SU-DHL-6 (cell line): ENCODE results near the gene ZBED5.

Source experiments
- H2AFZ ChIP-seq: fragments of 200-600 bp; sonication (generic); 2 replicates; pipeline ENCODE4 v1.6.1; 2014; ENCODE audit warnings: low read depth, mild to moderate bottlenecking, moderate library complexity, mixed read lengths, antibody characterized with exemption, low read length; ENCODE audit not compliant: severe bottlenecking
- H3F3A ChIP-seq: fragments of 200-600 bp; shearing (Covaris generic); 2 replicates; pipeline ENCODE4 v1.6.0; 2016; ENCODE audit warnings: antibody characterized with exemption, mild to moderate bottlenecking; ENCODE audit not compliant: insufficient read depth
- H3K27ac ChIP-seq: fragments of 200-600 bp; sonication (generic); 2 replicates; pipeline ENCODE4 v1.5.1; 2016; ENCODE audit warnings: low read depth, mild to moderate bottlenecking, low read length, moderate library complexity, mixed read lengths
- H3K27me3 ChIP-seq: fragments of 200-600 bp; sonication (generic), shearing (Covaris generic); 2 replicates; pipeline ENCODE4 v1.6.0; 2014; ENCODE audit warnings: mild to moderate bottlenecking, low read length
- H3K36me3 ChIP-seq: fragments of 200-600 bp; sonication (generic); 2 replicates; pipeline ENCODE4 v1.6.1; 2014; ENCODE audit warnings: mild to moderate bottlenecking, low read length, mixed read lengths
- H3K4me2 ChIP-seq: fragments of 300-600, 200-600 bp; shearing (Covaris generic), sonication (generic); 2 replicates; pipeline ENCODE4 v1.6.0; 2014; ENCODE audit warnings: low read length, low read depth, mild to moderate bottlenecking; ENCODE audit not compliant: poor library complexity, severe bottlenecking
- H3K4me3 ChIP-seq: fragments of 200-600 bp; sonication (generic); 2 replicates; pipeline ENCODE4 v1.5.1; 2014; ENCODE audit warnings: antibody characterized with exemption, low read length, mild to moderate bottlenecking, mixed read lengths; ENCODE audit not compliant: insufficient read depth, poor library complexity, severe bottlenecking
- H3K79me2 ChIP-seq: fragments of 200-600 bp; sonication (generic); 2 replicates; pipeline ENCODE4 v1.6.1; 2014; ENCODE audit warnings: mild to moderate bottlenecking, low read length, moderate library complexity; ENCODE audit not compliant: insufficient read depth
- H3K9ac ChIP-seq: fragments of 200-600 bp; sonication (generic); 2 replicates; pipeline ENCODE4 v1.7.0; 2014; ENCODE audit warnings: mild to moderate bottlenecking, low read length
- H3K9me2 ChIP-seq: fragments of 200-600 bp; sonication (generic); replicated peaks from 2 replicates; pipeline ENCODE4 v1.6.1; 2014; ENCODE audit warnings: low read length; ENCODE audit not compliant: insufficient read depth
- H3K9me3 ChIP-seq: fragments of 200-600 bp; sonication (generic); 2 replicates; pipeline ENCODE4 v1.6.1; 2014; ENCODE audit warnings: low read length, mixed read lengths; ENCODE audit not compliant: insufficient read depth
- H4K20me1 ChIP-seq: fragments of 200-600 bp; sonication (generic); 2 replicates; pipeline ENCODE4 v1.6.1; 2014; ENCODE audit warnings: low read depth, mild to moderate bottlenecking, antibody characterized with exemption, low read length, moderate library complexity, mixed read lengths
- EZH2phosphoT487 ChIP-seq: fragments of 200-600 bp; sonication (generic), shearing (Covaris generic); conservative IDR thresholded peaks from 2 replicates; pipeline ENCODE4 v1.6.1; 2018; ENCODE audit warnings: mild to moderate bottlenecking, antibody characterized with exemption, low read length, moderate library complexity, mixed read lengths
- TF ChIP-seq, protein P1 (sequence below): fragments of 200-600 bp; sonication (generic); IDR thresholded peaks from one replicate; pipeline ENCODE4 v1.5.1; 2017; ENCODE audit warnings: antibody characterized with exemption, mild to moderate bottlenecking, low read length, moderate library complexity; ENCODE audit not compliant: insufficient read depth, poor library complexity, severe bottlenecking

The ZBED5 gene

DNA sequence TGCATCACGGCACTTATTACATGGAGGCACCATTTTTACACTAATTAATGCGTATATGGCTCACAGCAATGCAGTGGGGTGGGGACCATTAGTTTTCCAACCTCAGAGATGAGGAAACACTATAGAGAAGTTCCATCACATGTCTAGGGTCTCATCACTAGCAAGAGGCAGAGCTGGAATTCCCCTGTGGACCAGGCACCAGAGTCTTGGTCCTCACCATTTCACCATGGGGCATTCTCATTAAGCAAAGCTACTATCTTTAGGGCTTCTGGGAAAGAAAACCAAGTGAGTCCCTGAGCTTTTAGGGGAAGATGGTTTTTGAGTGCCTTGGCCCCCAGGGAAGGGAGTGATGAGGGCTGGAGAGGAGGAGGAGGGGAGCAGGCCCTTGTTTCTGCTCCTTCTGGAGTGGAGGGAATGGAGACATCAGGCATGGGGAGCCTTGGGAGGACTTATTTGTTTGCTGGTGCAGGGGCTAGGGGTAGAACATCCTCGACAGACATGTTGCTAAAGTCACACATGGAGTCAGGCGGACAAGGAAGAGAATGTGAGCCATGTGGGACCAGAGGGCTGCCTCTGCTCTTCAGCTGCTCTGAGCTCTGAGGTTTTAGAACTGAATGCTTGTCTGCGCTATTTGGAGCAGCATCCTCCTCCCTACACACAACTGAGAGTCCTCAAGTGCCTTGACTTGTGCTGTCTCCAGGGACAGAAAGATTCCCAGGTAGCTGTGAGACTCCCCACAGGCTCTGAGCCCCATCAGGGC is 40.3 kb upstream of the ZBED5 start:
- no peaks in the 10 kb centered on the region for H3K9me3 ChIP-seq
- no peaks in the 10 kb centered on the region for H3K27me3 ChIP-seq
- H3K4me2 ChIP-seq, result no peak overlapping the region
- no peak overlapping the region for H3K4me3 ChIP-seq
- no peaks in the 10 kb centered on the region for H3F3A ChIP-seq
- H2AFZ ChIP-seq, result no peak overlapping the region
- H3K79me2 ChIP-seq, result no peaks in the 10 kb centered on the region
- no peak overlapping the region for H3K27ac ChIP-seq
- H3K36me3 ChIP-seq, result no peaks in the 10 kb centered on the region
- no peak overlapping the region for H3K9ac ChIP-seq
- TF ChIP-seq, protein P1, sequence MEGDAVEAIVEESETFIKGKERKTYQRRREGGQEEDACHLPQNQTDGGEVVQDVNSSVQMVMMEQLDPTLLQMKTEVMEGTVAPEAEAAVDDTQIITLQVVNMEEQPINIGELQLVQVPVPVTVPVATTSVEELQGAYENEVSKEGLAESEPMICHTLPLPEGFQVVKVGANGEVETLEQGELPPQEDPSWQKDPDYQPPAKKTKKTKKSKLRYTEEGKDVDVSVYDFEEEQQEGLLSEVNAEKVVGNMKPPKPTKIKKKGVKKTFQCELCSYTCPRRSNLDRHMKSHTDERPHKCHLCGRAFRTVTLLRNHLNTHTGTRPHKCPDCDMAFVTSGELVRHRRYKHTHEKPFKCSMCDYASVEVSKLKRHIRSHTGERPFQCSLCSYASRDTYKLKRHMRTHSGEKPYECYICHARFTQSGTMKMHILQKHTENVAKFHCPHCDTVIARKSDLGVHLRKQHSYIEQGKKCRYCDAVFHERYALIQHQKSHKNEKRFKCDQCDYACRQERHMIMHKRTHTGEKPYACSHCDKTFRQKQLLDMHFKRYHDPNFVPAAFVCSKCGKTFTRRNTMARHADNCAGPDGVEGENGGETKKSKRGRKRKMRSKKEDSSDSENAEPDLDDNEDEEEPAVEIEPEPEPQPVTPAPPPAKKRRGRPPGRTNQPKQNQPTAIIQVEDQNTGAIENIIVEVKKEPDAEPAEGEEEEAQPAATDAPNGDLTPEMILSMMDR, result no peak
- no peak for TF ChIP-seq EZH2phosphoT487
- H3K9me2 ChIP-seq, result no peaks in the 10 kb centered on the region
- no peaks in the 10 kb centered on the region for H4K20me1 ChIP-seq

- TF ChIP-seq EZH2phosphoT487, result no peak
- TF ChIP-seq, protein P1, result no peak
- H3K79me2 ChIP-seq, result no peaks in the 10 kb centered on the region
- H3K27me3 ChIP-seq, result no peaks in the 10 kb centered on the region
- no peak overlapping the region for H2AFZ ChIP-seq
- H3K9me3 ChIP-seq, result no peaks in the 10 kb centered on the region
- H3K27ac ChIP-seq, result no peak overlapping the region
- H3K4me3 ChIP-seq, result no peak overlapping the region
- no peaks in the 10 kb centered on the region for H3K9me2 ChIP-seq
- H4K20me1 ChIP-seq, result no peaks in the 10 kb centered on the region
- no peak overlapping the region for H3K4me2 ChIP-seq
- no peak overlapping the region for H3K9ac ChIP-seq
- H3K36me3 ChIP-seq, result no peaks in the 10 kb centered on the region
- no peaks in the 10 kb centered on the region for H3F3A ChIP-seq
These were observed 39.3 kb upstream of the ZBED5 start for GRCh38 chr11:10897150-10897549.

DNA sequence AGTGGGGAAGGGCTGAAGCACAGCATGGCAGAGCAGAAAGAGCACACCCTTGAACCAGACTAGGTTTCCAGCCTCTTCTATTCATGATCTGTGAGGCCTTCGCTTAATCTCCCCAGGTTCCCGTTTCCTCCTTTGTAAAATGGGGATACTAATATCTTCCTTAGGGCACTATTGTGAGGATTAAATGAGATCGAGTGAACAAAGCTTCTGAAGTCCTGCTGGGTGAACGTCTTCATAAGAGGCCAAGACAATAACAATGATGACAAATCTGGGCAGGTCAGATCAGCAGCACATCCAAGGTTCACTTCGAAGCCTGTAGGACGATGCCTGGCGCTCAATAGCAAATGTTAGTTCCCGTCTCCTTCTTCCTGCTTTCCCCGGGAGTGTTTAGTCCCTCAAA is 38.6 kb upstream of the ZBED5 start:
- no peak overlapping the region for H3K9ac ChIP-seq
- no peak overlapping the region for H3K4me2 ChIP-seq
- H4K20me1 ChIP-seq, result no peaks in the 10 kb centered on the region
- H3K27me3 ChIP-seq, result no peaks in the 10 kb centered on the region
- no peak for TF ChIP-seq EZH2phosphoT487
- TF ChIP-seq, protein P1, result no peak
- H3K9me3 ChIP-seq, result no peaks in the 10 kb centered on the region
- H3K36me3 ChIP-seq, result no peaks in the 10 kb centered on the region
- H3F3A ChIP-seq, result no peaks in the 10 kb centered on the region
- H2AFZ ChIP-seq, result no peak overlapping the region
- no peaks in the 10 kb centered on the region for H3K9me2 ChIP-seq
- H3K27ac ChIP-seq, result no peak overlapping the region
- H3K4me3 ChIP-seq, result no peak overlapping the region
- no peaks in the 10 kb centered on the region for H3K79me2 ChIP-seq
